HG02642 (cell line): ENCODE data around the gene LOC128125822.
"Not testable (repeated sequence)": the region's sequence is repeated elsewhere in the genome, so short reads cannot be mapped to it uniquely, and the experiment has no call there.

Source experiments
- ATAC-seq: cut with Tn5 transposase; IDR thresholded peaks from one replicate; pipeline ENCODE4 v1.9.1; 2021; ENCODE audit warnings: mild to moderate bottlenecking; ENCODE audit not compliant: unreplicated experiment, poor library complexity

Gene LOC128125822

GRCh38 chr6:63579937-63580703 lies 7.8 kb downstream of the LOC128125822 start:
- no peak for ATAC-seq

- no peak for ATAC-seq
Observed at GRCh38 chr6:63580704-63580961, 8.4 kb downstream of the LOC128125822 start.

- no peak for ATAC-seq
Observed at GRCh38 chr6:63581355-63582013, 9.2 kb downstream of the LOC128125822 start.

- ATAC-seq, result no peak
Observed at GRCh38 chr6:63582579-63583231, 10.4 kb downstream of the LOC128125822 start.

- no peak for ATAC-seq
Observed at GRCh38 chr6:63584125-63584514, 11.8 kb downstream of the LOC128125822 start.

GRCh38 chr6:63584566-63584965 lies 12.3 kb downstream of the LOC128125822 start:
- ATAC-seq, result no peak

- not testable (repeated sequence) for ATAC-seq
Observed at GRCh38 chr6:63585652-63586051, 13.4 kb downstream of the LOC128125822 start.

- ATAC-seq, result no peak
Observed at GRCh38 chr6:63589952-63590411, 17.7 kb downstream of the LOC128125822 start.

GRCh38 chr6:63592886-63593285 lies 20.6 kb downstream of the LOC128125822 start:
- ATAC-seq, result no peak

GRCh38 chr6:63597141-63598048 lies 25.1 kb downstream of the LOC128125822 start:
- no peak for ATAC-seq

GRCh38 chr6:63598049-63599036 lies 26.1 kb downstream of the LOC128125822 start:
- ATAC-seq, result peak; percentile 100

- ATAC-seq, result no peak
Observed at GRCh38 chr6:63599243-63599642, 27.0 kb downstream of the LOC128125822 start.

GRCh38 chr6:63600136-63600535 lies 27.9 kb downstream of the LOC128125822 start:
- no peak for ATAC-seq

- ATAC-seq, result no peak
Observed at GRCh38 chr6:63609231-63609630, 37.0 kb downstream of the LOC128125822 start.

GRCh38 chr6:63610944-63611343 lies 38.7 kb downstream of the LOC128125822 start:
- ATAC-seq, result no peak

- ATAC-seq, result no peak
Observed at GRCh38 chr6:63611560-63611959, 39.3 kb downstream of the LOC128125822 start.

GRCh38 chr6:63615590-63615989 lies 43.3 kb downstream of the LOC128125822 start:
- no peak for ATAC-seq
